Right ventricle myocardium inferior (tissue), 1 donor: ENCODE data around the gene ZBED1. TPM values are rescaled to one million over a fixed set of nuclear protein-coding genes. Genes with fewer than 3 reads are reported as not detected.

Experiments
- ATAC-seq: fragments of 200-7000 bp; cut with Tn5 transposase; one replicate; pipeline ENCODE4 v1.9.1; 2020; ENCODE audit warnings: mild to moderate bottlenecking, moderate library complexity
- DNase-seq: peaks from one replicate; pipeline ENCODE4 v3.0.0; 2021; ENCODE audit errors: missing footprints
- intact Hi-C: fragments of 100-400 bp; cut with DNase I; formaldehyde crosslinking; loops from one replicate; pipeline ENCODE4 v1.11.0; 2022
- total RNA-seq: library from RNA; stranded (reverse); fragmentation: NEBNext Ultra II Directional; extraction: Animal tissue kit (Norgen Biotek cat#: 25700); gene quantifications from one replicate; pipeline ENCODE4 v1.2.1, GENCODE V29; 2021
- donor health status: DM: no; HTN: yes; CAD: no; lungs with severe emphysema.

The ZBED1 gene
- total RNA-seq, 1 donor from 2014 or later: 64.8 TPM

GRCh38 chrX:2445662-2446623 is 54.8 kb downstream of the ZBED1 start:
- no peak for DNase-seq
- no peak for ATAC-seq
- intact Hi-C loops: no loop called here

- DNase-seq (no peak), ATAC-seq (no peak)
- intact Hi-C loops: no loop called here
Measured at GRCh38 chrX:2442694-2443093, 58.1 kb downstream of the ZBED1 start.

GRCh38 chrX:2441466-2441865 is 59.3 kb downstream of the ZBED1 start:
- DNase-seq (no peak), ATAC-seq (no peak)
- intact Hi-C loops: no loop called here

GRCh38 chrX:2439613-2440012 is 61.2 kb downstream of the ZBED1 start:
- ATAC-seq: no peak
- intact Hi-C loops: no loop called here
- DNase-seq: no peak

Other genes with a start within 250 kb of the ZBED1 start
- gene DHRSX, start within 50 bp of the ZBED1 start, total RNA-seq: 31.0 TPM
- gene CD99, start 190.3 kb upstream of the ZBED1 start, total RNA-seq: 359 TPM